H1 (cell line): ENCODE results near the gene ZNF618. TPM values are rescaled to one million over a fixed set of nuclear protein-coding genes. Genes with fewer than 3 reads are reported as not detected.

Experiments
- CTCF ChIA-PET: fragments of 300-600 bp; sonication (Branson Sonifier 250); formaldehyde crosslinking; loops from one replicate; lab custom pipeline; 2021; ENCODE audit not compliant: partially characterized antibody; lab: Charles Lee
- POLR2A ChIA-PET: fragments of 300-600 bp; sonication (Branson Sonifier 250); formaldehyde crosslinking; loops from one replicate; lab custom pipeline; 2021; ENCODE audit warnings: inconsistent platforms; ENCODE audit not compliant: partially characterized antibody; lab: Charles Lee
- DNase-seq, 2 experiments: peaks; one replicate each; pipeline versions ENCODE4 v3.0.0 to v3.0.0-alpha.2; 2010 to 2022; ENCODE audit warnings: low spot score in 2 of 2, low read depth in 1 of 2, mixed read lengths in 1 of 2
- FAIRE-seq: peaks from 2 replicates; lab custom pipeline; 2011; peaks lifted over from hg19 to GRCh38; lab: Jason Lieb, UNC
- H2AFZ ChIP-seq: 2 replicates; pipeline ENCODE4 v1.8.1; 2012; ENCODE audit warnings: low read length, inconsistent platforms
- H2AK5ac ChIP-seq: 2 replicates; pipeline ENCODE4 v1.6.1; 2013; ENCODE audit warnings: low read depth, low read length
- H2BK120ac ChIP-seq: replicated peaks from 2 replicates; pipeline ENCODE3; 2013; ENCODE audit warnings: low read depth, low read length, inconsistent platforms
- H2BK12ac ChIP-seq: 2 replicates; pipeline ENCODE4 v1.6.1; 2013; ENCODE audit warnings: low read depth, low read length
- H2BK15ac ChIP-seq: 2 replicates; pipeline ENCODE4 v1.6.1; 2013; ENCODE audit warnings: low read length
- H2BK20ac ChIP-seq: 2 replicates; pipeline ENCODE4 v1.6.1; 2013; ENCODE audit warnings: low read length
- H2BK5ac ChIP-seq: 2 replicates; pipeline ENCODE4 v1.6.1; 2013; ENCODE audit warnings: low read depth, low read length
- H3K14ac ChIP-seq: 2 replicates; pipeline ENCODE4 v1.6.1; 2013; ENCODE audit warnings: inconsistent platforms; ENCODE audit not compliant: insufficient read length
- H3K18ac ChIP-seq: 2 replicates; pipeline ENCODE4 v1.6.1; 2013; ENCODE audit warnings: low read length; ENCODE audit errors: extremely low read depth
- H3K23ac ChIP-seq: 2 replicates; pipeline ENCODE4 v1.6.1; 2013; ENCODE audit warnings: inconsistent platforms; ENCODE audit not compliant: insufficient read length
- H3K23me2 ChIP-seq: 2 replicates; pipeline ENCODE4 v1.6.1; 2013; ENCODE audit warnings: low read depth, low read length
- H3K27ac ChIP-seq: 2 replicates; pipeline ENCODE4 v1.6.1; 2011; ENCODE audit warnings: low read depth, low read length, inconsistent platforms
- H3K27me3 ChIP-seq, 4 experiments: replicated peaks in 1 of 4; 1 replicate in 1 of 4; 2 replicates in 3 of 4; pipeline versions ENCODE4 v1.6.1 to v1.8.1; 2011 to 2013; ENCODE audit warnings: low read length in 3 of 4, mild to moderate bottlenecking in 3 of 4, inconsistent platforms in 2 of 4, mixed read lengths in 2 of 4, moderate library complexity in 1 of 4; ENCODE audit not compliant: control insufficient read depth in 3 of 4, insufficient read depth in 3 of 4; ENCODE audit errors: extremely low read depth in 1 of 4
- H3K36me3 ChIP-seq, 4 experiments: 2 replicates each; pipeline versions ENCODE4 v1.6.1 to v1.8.1; 2011 to 2013; ENCODE audit warnings: mild to moderate bottlenecking in 4 of 4, low read length in 3 of 4, moderate library complexity in 2 of 4, control low read depth in 1 of 4, inconsistent platforms in 1 of 4; ENCODE audit not compliant: insufficient read depth in 4 of 4, control insufficient read depth in 2 of 4
- H3K4ac ChIP-seq: replicated peaks from 2 replicates; pipeline ENCODE3; 2013; ENCODE audit warnings: low read length, low read depth, mixed read lengths, inconsistent platforms; ENCODE audit not compliant: insufficient read length
- H3K4me1 ChIP-seq, 4 experiments: replicated peaks in 1 of 4; 1 replicate in 1 of 4; 2 replicates in 3 of 4; pipeline versions ENCODE4 v1.6.1 to v1.8.1; 2011 to 2013; ENCODE audit warnings: low read length in 3 of 4, inconsistent platforms in 2 of 4, mixed read lengths in 1 of 4; ENCODE audit not compliant: insufficient read depth in 4 of 4, control insufficient read depth in 3 of 4
- H3K4me2 ChIP-seq, 2 experiments: 2 replicates each; pipeline versions ENCODE4 v1.6.1 to v1.8.1; 2011 to 2013; ENCODE audit warnings: low read depth in 2 of 2, low read length in 2 of 2, control low read depth in 1 of 2, inconsistent platforms in 1 of 2, mild to moderate bottlenecking in 1 of 2; ENCODE audit not compliant: insufficient read depth in 1 of 2
- H3K4me3 ChIP-seq, 4 experiments: fragments of 200-600, 300-600 bp in 1 of 4; sonication (generic), shearing (Covaris generic), sonication (Bioruptor Twin) in 1 of 4; 2 replicates each; pipeline versions ENCODE4 v1.5.1 to v1.8.1; 2011 to 2016; ENCODE audit warnings: low read length in 4 of 4, low read depth in 3 of 4, control low read depth in 2 of 4, inconsistent platforms in 2 of 4, mild to moderate bottlenecking in 2 of 4, mixed read lengths in 1 of 4, moderate library complexity in 1 of 4; ENCODE audit not compliant: insufficient read depth in 2 of 4; ENCODE audit errors: extremely low read depth in 1 of 4
- H3K56ac ChIP-seq: replicated peaks from 2 replicates; pipeline ENCODE3; 2013; ENCODE audit warnings: low read depth, mild to moderate bottlenecking, mixed read lengths, low read length, inconsistent platforms; ENCODE audit not compliant: insufficient read length
- H3K79me1 ChIP-seq: 2 replicates; pipeline ENCODE4 v1.6.1; 2013; ENCODE audit warnings: low read depth, low read length, control low read depth
- H3K79me2 ChIP-seq, 2 experiments: 2 replicates each; pipeline versions ENCODE4 v1.6.1 to v1.8.1; 2012 to 2013; ENCODE audit warnings: low read length in 2 of 2, mild to moderate bottlenecking in 2 of 2, inconsistent platforms in 1 of 2; ENCODE audit not compliant: insufficient read depth in 2 of 2, control insufficient read depth in 1 of 2
- H3K9ac ChIP-seq, 4 experiments: replicated peaks in 1 of 4; 1 replicate in 1 of 4; 2 replicates in 3 of 4; pipeline versions ENCODE4 v1.6.1 to v1.8.1; 2011 to 2013; ENCODE audit warnings: low read depth in 3 of 4, low read length in 3 of 4, control low read depth in 2 of 4, mild to moderate bottlenecking in 2 of 4, moderate library complexity in 2 of 4, inconsistent platforms in 1 of 4; ENCODE audit errors: extremely low read depth in 1 of 4
- H3K9me3 ChIP-seq, 2 experiments: 2 replicates each; pipeline versions ENCODE4 v1.6.1 to v1.8.1; 2012 to 2013; ENCODE audit warnings: mild to moderate bottlenecking in 2 of 2, moderate library complexity in 2 of 2, control low read depth in 1 of 2, inconsistent platforms in 1 of 2, low read depth in 1 of 2, low read length in 1 of 2, mixed read lengths in 1 of 2; ENCODE audit not compliant: insufficient read depth in 2 of 2
- H4K20me1 ChIP-seq, 2 experiments: replicated peaks in 1 of 2; 2 replicates each; pipeline versions ENCODE3 to v1.8.1; 2011 to 2013; ENCODE audit warnings: inconsistent platforms in 2 of 2, low read length in 2 of 2, mild to moderate bottlenecking in 1 of 2; ENCODE audit not compliant: insufficient read depth in 2 of 2, control insufficient read depth in 1 of 2
- H4K5ac ChIP-seq: 2 replicates; pipeline ENCODE4 v1.6.1; 2013; ENCODE audit warnings: low read length, low read depth, mixed read lengths, inconsistent platforms; ENCODE audit not compliant: insufficient read length
- H4K8ac ChIP-seq: 2 replicates; pipeline ENCODE4 v1.8.0; 2013; ENCODE audit warnings: mild to moderate bottlenecking, moderate library complexity, low read length, inconsistent platforms; ENCODE audit not compliant: insufficient read depth; ENCODE audit errors: extremely low read depth
- H4K91ac ChIP-seq: replicated peaks from 2 replicates; pipeline ENCODE3; 2013; ENCODE audit warnings: low read length, mixed read lengths, inconsistent platforms; ENCODE audit not compliant: insufficient read length
- E2F6 ChIP-seq: IDR thresholded peaks from 2 replicates; pipeline ENCODE4 v1.6.1; 2012; ENCODE audit warnings: inconsistent platforms
- EGR1 ChIP-seq: IDR thresholded peaks from 2 replicates; pipeline ENCODE4 v1.6.1; 2011; ENCODE audit warnings: low read depth, low read length, borderline replicate concordance
- EZH2 ChIP-seq: fragments of 200-600 bp; sonication (generic); IDR thresholded peaks from 2 replicates; pipeline ENCODE4 v1.7.1; 2012; ENCODE audit warnings: low read depth, mild to moderate bottlenecking, moderate library complexity, low read length, inconsistent platforms; ENCODE audit not compliant: severe bottlenecking
- NANOG ChIP-seq: IDR thresholded peaks from 2 replicates; pipeline ENCODE4 v1.6.1; 2011; ENCODE audit warnings: low read length, low read depth, mild to moderate bottlenecking, inconsistent platforms; ENCODE audit not compliant: insufficient read depth, poor library complexity, severe bottlenecking
- PHF8 ChIP-seq: fragments of 200-600 bp; sonication (generic); conservative IDR thresholded peaks from 2 replicates; pipeline ENCODE4 v1.7.1; 2012; ENCODE audit warnings: low read depth, mild to moderate bottlenecking, inconsistent platforms, low read length, moderate library complexity
- POU5F1 ChIP-seq: IDR thresholded peaks from 2 replicates; pipeline ENCODE4 v1.6.1; 2011; ENCODE audit warnings: low read depth, mild to moderate bottlenecking, low read length, moderate library complexity
- RNF2 ChIP-seq: fragments of 200-900, 300-1000 bp; sonication (generic); IDR thresholded peaks from 2 replicates; pipeline ENCODE4 v1.7.1; 2016; ENCODE audit warnings: borderline replicate concordance, low read depth, mild to moderate bottlenecking, antibody characterized with exemption, low read length; ENCODE audit not compliant: poor library complexity, severe bottlenecking; ENCODE audit errors: missing control alignments
- SP2 ChIP-seq: IDR thresholded peaks from 2 replicates; pipeline ENCODE4 v1.6.1; 2012; ENCODE audit warnings: mild to moderate bottlenecking, low read length, inconsistent platforms
- SRF ChIP-seq: IDR thresholded peaks from 2 replicates; pipeline ENCODE4 v1.6.1; 2011; ENCODE audit warnings: mild to moderate bottlenecking, low read depth, low read length, moderate library complexity
- SUZ12 ChIP-seq: fragments of 200-600 bp; sonication (generic); IDR thresholded peaks from 2 replicates; pipeline ENCODE4 v1.6.1; 2012; ENCODE audit warnings: mild to moderate bottlenecking, inconsistent platforms, low read length, moderate library complexity, mixed read lengths
- WGBS, 2 experiments: shearing (Covaris generic) in 1 of 2; methylation state at CpG; one replicate each; pipeline versions ENCODE4 v1.1.6 to v1.1.7; 2013 to 2015; ENCODE audit warnings: low lambda C conversion rate in 2 of 2, mixed read lengths in 2 of 2, inconsistent platforms in 1 of 2, low coverage in 1 of 2, missing lambda C conversion rate in 1 of 2; ENCODE audit not compliant: insufficient replicate concordance in 2 of 2, insufficient coverage in 1 of 2, insufficient read length in 1 of 2; ENCODE audit errors: extremely low coverage in 1 of 2, missing lambda C conversion rate in 1 of 2; 5-methylcytosine and 5-hydroxymethylcytosine counted together
- polyA plus RNA-seq, 7 experiments: library from polyadenylated mRNA; depleted of rRNA in 3 of 7; stranded (reverse) in 5 of 7; unstranded in 2 of 7; fragments of >200 nt in 5 of 7; fragments of 200-250 nt in 2 of 7; gene quantifications; 1 replicate in 5 of 7; 2 replicates in 1 of 7; 4 replicates in 1 of 7; pipeline versions ENCODE4 v1.2.1 to v1.2.3, GENCODE V29; 2011 to 2013; ENCODE audit warnings: missing spikeins in 2 of 7, mixed read lengths in 2 of 7
- total RNA-seq: library from RNA; stranded (reverse); fragmentation: NEBNext Ultra II Directional; extraction: Animal tissue kit (Norgen Biotek cat#: 25700); gene quantifications from 2 replicates; pipeline ENCODE4 v1.2.1, GENCODE V29; 2021
- TF ChIP-seq, protein P1 (sequence below): IDR thresholded peaks from 2 replicates; pipeline ENCODE4 v1.6.1; 2012; ENCODE audit warnings: inconsistent platforms

ZNF618 gene
- total and polyA plus RNA-seq, 2 of the 8 experiments (the other 6 are each of a cell fraction or from before 2014, with no cell fraction given): 9.6 to 28.5 TPM

- Histone ChIP-seq H3K79me1 (no peaks in the 10 kb centered on the region), H3K9me3 (no peaks in the 10 kb centered on the region), H3K4me2 (no peak overlapping the region), H2BK15ac (no peak overlapping the region), H3K79me2 (no peaks in the 10 kb centered on the region), H3K14ac (no peak overlapping the region), H3K23me2 (no peaks in the 10 kb centered on the region), H3K56ac (no peak overlapping the region), H2BK20ac (no peak overlapping the region), H3K4me3 (no peak overlapping the region), H3K18ac (no peak overlapping the region), H2AFZ (no peak overlapping the region), H3K23ac (no peak overlapping the region), H2AK5ac (no peak overlapping the region), H2BK120ac (no peak overlapping the region), H4K20me1 (no peaks in the 10 kb centered on the region), H3K4me1 (no peaks in the 10 kb centered on the region), H4K91ac (no peak overlapping the region), H3K4ac (no peak overlapping the region), H4K5ac (no peak overlapping the region), H3K27ac (no peak overlapping the region), H4K8ac (no peak overlapping the region; the same call in 1 of the 2 replicates), H3K36me3 (peaks cover 0 to 11% (median 0%) of the 10 kb centered on the region in 4 experiments; a peak in 4 of 8 replicates), H2BK12ac (no peak overlapping the region), H3K9ac (no peak overlapping the region), H2BK5ac (peak overlapping the region; percentile 39; the same call in 1 of the 2 replicates), H3K27me3 (no peaks in the 10 kb centered on the region)
- DNase-seq: peak in 1 of 2 experiments; percentile 23
- no peak for FAIRE-seq
- 80% methylated on average over 9 of the region's 9 CpGs; no CpG with 5 or more reads in 1 of the 2 experiments for WGBS, 2 experiments
- CTCF ChIA-PET: no interaction called here
- POLR2A ChIA-PET: interaction anchor here (1.1 kb wide), 1 partner anchor 33 kb away, joined by 3 read pairs; no protein-coding TSS in a partner anchor
- TF ChIP-seq PHF8 (no peak), SUZ12 (no peak), NANOG (no peak), SP2 (no peak), POU5F1 (no peak), E2F6 (no peak), SRF (no peak), EZH2 (no peak), RNF2 (no peak), EGR1 (no peak)
- TF ChIP-seq, protein P1, sequence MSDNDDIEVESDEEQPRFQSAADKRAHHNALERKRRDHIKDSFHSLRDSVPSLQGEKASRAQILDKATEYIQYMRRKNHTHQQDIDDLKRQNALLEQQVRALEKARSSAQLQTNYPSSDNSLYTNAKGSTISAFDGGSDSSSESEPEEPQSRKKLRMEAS: no peak
Measured at GRCh38 chr9:114005371-114006154, 129.5 kb downstream of the ZNF618 start.
